Smooth muscle cell (in vitro differentiated cells): Measurements from ENCODE around the gene TNS4. TPM values are rescaled to one million over a fixed set of nuclear protein-coding genes. Genes with fewer than 3 reads are reported as not detected.

ENCODE experiments used
- DNase-seq: peaks from one replicate; lab custom pipeline; 2025; ENCODE audit not compliant: unreplicated experiment; lab: John Stamatoyannopoulos, UW
- H2AFZ ChIP-seq: fragments of 200-600 bp; sonication (generic); 2 replicates; pipeline ENCODE4 v1.6.0; 2016; ENCODE audit warnings: antibody characterized with exemption, low read depth, mild to moderate bottlenecking
- H3F3A ChIP-seq: fragments of 200-600 bp; sonication (generic); 2 replicates; pipeline ENCODE4 v1.6.0; 2017; ENCODE audit warnings: antibody characterized with exemption, low read depth
- H3K27ac ChIP-seq: fragments of 200-600 bp; sonication (generic); 2 replicates; pipeline ENCODE4 v1.5.1; 2016; ENCODE audit warnings: low read depth, mild to moderate bottlenecking
- H3K27me3 ChIP-seq: fragments of 200-600 bp; sonication (generic); 2 replicates; pipeline ENCODE4 v1.6.1; 2016; ENCODE audit warnings: low read depth, mild to moderate bottlenecking
- H3K36me3 ChIP-seq: fragments of 200-600 bp; sonication (generic); 2 replicates; pipeline ENCODE4 v1.5.1; 2016; ENCODE audit warnings: low read depth
- H3K4me1 ChIP-seq: fragments of 200-600 bp; sonication (generic); 2 replicates; pipeline ENCODE4 v1.5.1; 2016; ENCODE audit warnings: low read depth
- H3K4me2 ChIP-seq: fragments of 200-600 bp; sonication (generic); 2 replicates; pipeline ENCODE4 v1.6.0; 2016; ENCODE audit warnings: mild to moderate bottlenecking
- H3K4me3 ChIP-seq: fragments of 200-600 bp; sonication (generic); 2 replicates; pipeline ENCODE4 v1.5.1; 2016; ENCODE audit warnings: mild to moderate bottlenecking
- H3K79me2 ChIP-seq: fragments of 200-600 bp; sonication (generic); 2 replicates; pipeline ENCODE4 v1.6.0; 2016; ENCODE audit warnings: low read depth, mild to moderate bottlenecking
- H3K9ac ChIP-seq: fragments of 200-600 bp; sonication (generic); 2 replicates; pipeline ENCODE4 v1.6.0; 2016; ENCODE audit warnings: low read depth
- H3K9me3 ChIP-seq: fragments of 200-600 bp; sonication (generic); replicated peaks from 2 replicates; pipeline ENCODE4 v1.5.1; 2016; ENCODE audit warnings: low read depth
- H4K20me1 ChIP-seq: fragments of 200-600 bp; sonication (generic); 2 replicates; pipeline ENCODE4 v1.6.0; 2016; ENCODE audit warnings: low read depth
- WGBS: methylation state at CpG from one replicate; pipeline ENCODE4 v1.1.7; 2016; ENCODE audit warnings: low lambda C conversion rate; 5-methylcytosine and 5-hydroxymethylcytosine counted together
- polyA plus RNA-seq: library from polyadenylated mRNA; unstranded; fragments of >200 nt; fragmentation: Nextera tagmentation; extraction: Ambion mirVana; gene quantifications from 2 replicates; pipeline ENCODE4 v1.2.1, GENCODE V29; 2016
- total RNA-seq: library from RNA; depleted of rRNA; stranded (reverse); fragments of >200 nt; gene quantifications from 2 replicates; pipeline ENCODE4 v1.2.3, GENCODE V29; 2014
- TF ChIP-seq, protein P1 (sequence below): fragments of 200-600 bp; sonication (generic); IDR thresholded peaks from 2 replicates; pipeline ENCODE4 v1.5.1; 2017; ENCODE audit warnings: borderline replicate concordance, mild to moderate bottlenecking, antibody characterized with exemption; ENCODE audit not compliant: insufficient read depth, poor library complexity, severe bottlenecking

The TNS4 gene
- total and polyA plus RNA-seq, 2 experiments from 2014 or later = 0.13 to 1.2 TPM

DNA sequence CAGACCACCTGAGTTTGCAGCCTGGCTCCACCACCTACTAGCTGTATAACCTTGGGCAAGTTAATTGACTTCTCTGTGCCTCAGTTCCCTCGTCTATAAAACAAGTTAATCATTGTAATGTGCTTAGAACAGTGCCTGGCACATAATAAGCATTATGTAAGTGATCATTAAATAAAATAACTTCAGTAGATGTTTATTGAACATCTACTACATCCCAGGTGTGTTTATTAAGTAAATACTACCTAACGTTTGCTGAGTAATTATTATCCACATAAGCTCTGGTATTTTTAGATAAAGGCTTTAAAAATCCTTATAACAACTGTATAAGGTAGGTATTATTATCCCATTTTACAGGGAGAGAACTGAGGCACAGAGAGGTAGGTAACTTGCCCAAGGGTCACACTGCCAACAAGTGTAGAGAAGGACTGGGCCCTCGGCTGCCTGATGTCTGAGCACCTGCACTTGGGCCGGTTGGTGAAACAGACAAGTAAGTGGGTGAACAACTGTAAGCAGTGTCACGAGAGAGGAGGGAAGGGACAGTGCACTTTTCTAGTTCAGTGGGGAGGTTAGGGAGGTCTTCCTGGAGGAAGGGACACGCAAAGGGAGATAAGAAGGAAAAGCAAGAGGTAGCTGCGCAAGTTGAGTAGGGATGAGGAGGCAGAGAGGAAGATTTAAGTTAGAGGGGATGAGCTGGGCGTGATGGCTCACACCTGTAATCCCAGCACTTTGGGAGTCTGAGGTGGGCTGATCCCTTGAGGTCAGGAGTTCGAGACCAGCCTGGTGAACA is 4.6 kb downstream of the TNS4 start:
- TF ChIP-seq, protein P1, sequence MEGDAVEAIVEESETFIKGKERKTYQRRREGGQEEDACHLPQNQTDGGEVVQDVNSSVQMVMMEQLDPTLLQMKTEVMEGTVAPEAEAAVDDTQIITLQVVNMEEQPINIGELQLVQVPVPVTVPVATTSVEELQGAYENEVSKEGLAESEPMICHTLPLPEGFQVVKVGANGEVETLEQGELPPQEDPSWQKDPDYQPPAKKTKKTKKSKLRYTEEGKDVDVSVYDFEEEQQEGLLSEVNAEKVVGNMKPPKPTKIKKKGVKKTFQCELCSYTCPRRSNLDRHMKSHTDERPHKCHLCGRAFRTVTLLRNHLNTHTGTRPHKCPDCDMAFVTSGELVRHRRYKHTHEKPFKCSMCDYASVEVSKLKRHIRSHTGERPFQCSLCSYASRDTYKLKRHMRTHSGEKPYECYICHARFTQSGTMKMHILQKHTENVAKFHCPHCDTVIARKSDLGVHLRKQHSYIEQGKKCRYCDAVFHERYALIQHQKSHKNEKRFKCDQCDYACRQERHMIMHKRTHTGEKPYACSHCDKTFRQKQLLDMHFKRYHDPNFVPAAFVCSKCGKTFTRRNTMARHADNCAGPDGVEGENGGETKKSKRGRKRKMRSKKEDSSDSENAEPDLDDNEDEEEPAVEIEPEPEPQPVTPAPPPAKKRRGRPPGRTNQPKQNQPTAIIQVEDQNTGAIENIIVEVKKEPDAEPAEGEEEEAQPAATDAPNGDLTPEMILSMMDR = no peak
- H3K79me2 ChIP-seq = no peaks in the 10 kb centered on the region
- no peak overlapping the region for H3K27ac ChIP-seq
- H3K4me1 ChIP-seq = no peaks in the 10 kb centered on the region
- no peak overlapping the region for H3K9ac ChIP-seq
- no peaks in the 10 kb centered on the region for H4K20me1 ChIP-seq
- no peak overlapping the region for H3K4me3 ChIP-seq
- H3F3A ChIP-seq = no peaks in the 10 kb centered on the region
- H3K36me3 ChIP-seq = no peaks in the 10 kb centered on the region
- no peak overlapping the region for H3K4me2 ChIP-seq
- 76% methylated on average over 9 of the region's 9 CpGs for WGBS
- H3K9me3 ChIP-seq = no peaks in the 10 kb centered on the region
- no peaks in the 10 kb centered on the region for H3K27me3 ChIP-seq
- H2AFZ ChIP-seq = no peak overlapping the region
- no peak for DNase-seq

- H3K79me2 ChIP-seq = no peaks in the 10 kb centered on the region
- no peak overlapping the region for H3K27ac ChIP-seq
- no peaks in the 10 kb centered on the region for H3F3A ChIP-seq
- no peak for DNase-seq
- no peaks in the 10 kb centered on the region for H4K20me1 ChIP-seq
- no peak overlapping the region for H3K4me3 ChIP-seq
- TF ChIP-seq, protein P1 = no peak
- no peak overlapping the region for H3K9ac ChIP-seq
- no peaks in the 10 kb centered on the region for H3K36me3 ChIP-seq
- H2AFZ ChIP-seq = no peak overlapping the region
- no peaks in the 10 kb centered on the region for H3K27me3 ChIP-seq
- no peaks in the 10 kb centered on the region for H3K4me1 ChIP-seq
- 97% methylated on average over 6 of the region's 6 CpGs for WGBS
- no peak overlapping the region for H3K4me2 ChIP-seq
- no peaks in the 10 kb centered on the region for H3K9me3 ChIP-seq
Observed at GRCh38 chr17:40496170-40496569, 5.3 kb downstream of the TNS4 start.

GRCh38 chr17:40495140-40495539 is 6.3 kb downstream of the TNS4 start:
- TF ChIP-seq, protein P1 = no peak
- Histone ChIP-seq H3K4me3 (no peak overlapping the region), H3K27me3 (no peaks in the 10 kb centered on the region), H3K27ac (no peak overlapping the region), H3K4me2 (no peak overlapping the region), H3K36me3 (no peaks in the 10 kb centered on the region), H4K20me1 (no peaks in the 10 kb centered on the region), H3K4me1 (peaks cover 5% of the 10 kb centered on the region), H3K9ac (no peak overlapping the region), H3K9me3 (no peaks in the 10 kb centered on the region), H2AFZ (no peak overlapping the region), H3F3A (no peaks in the 10 kb centered on the region), H3K79me2 (no peaks in the 10 kb centered on the region)
- DNase-seq = no peak
- 73% methylated on average over 5 of the region's 5 CpGs for WGBS

DNA sequence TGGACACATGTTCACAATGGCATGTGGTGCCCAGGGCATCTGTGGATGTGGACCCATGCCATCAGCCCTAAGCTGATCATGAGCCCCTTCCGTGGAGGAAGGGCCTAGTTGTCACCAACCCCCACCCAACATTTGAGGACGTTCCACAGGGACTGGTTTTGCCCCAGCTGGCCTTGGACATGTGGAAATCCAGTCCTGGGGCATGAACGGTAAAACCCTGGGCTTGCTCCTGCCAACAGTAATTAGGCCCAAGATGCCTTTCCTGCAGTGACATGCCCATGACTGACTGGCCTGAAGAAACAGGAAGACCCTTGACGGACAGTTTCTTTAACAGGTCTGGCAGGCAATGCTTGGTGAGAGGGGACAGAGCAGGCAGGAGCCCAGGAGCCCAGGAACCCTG is 7.7 kb downstream of the TNS4 start:
- WGBS = 72% methylated on average over 4 of the region's 4 CpGs
- TF ChIP-seq, protein P1 = no peak
- H4K20me1 ChIP-seq = no peaks in the 10 kb centered on the region
- H3K4me2 ChIP-seq = no peak overlapping the region
- no peak for DNase-seq
- no peaks in the 10 kb centered on the region for H3K9me3 ChIP-seq
- H3K36me3 ChIP-seq = no peaks in the 10 kb centered on the region
- H3K4me3 ChIP-seq = no peak overlapping the region
- H3K4me1 ChIP-seq = peaks cover 7% of the 10 kb centered on the region
- H3K27ac ChIP-seq = no peak overlapping the region
- H3K79me2 ChIP-seq = no peaks in the 10 kb centered on the region
- no peaks in the 10 kb centered on the region for H3K27me3 ChIP-seq
- H3K9ac ChIP-seq = no peak overlapping the region
- no peaks in the 10 kb centered on the region for H3F3A ChIP-seq
- no peak overlapping the region for H2AFZ ChIP-seq
